Measurements from ENCODE around the gene ACAA1.
"Not testable (repeated sequence)": the region's sequence is repeated elsewhere in the genome, so short reads cannot be mapped to it uniquely, and the experiment has no call there.

Gene ACAA1

GRCh38 chr3:38097446-38098375 is 39.2 kb downstream of the ACAA1 start:
- Histone ChIP-seq H3K9me3 (ENCODE audit: low read depth, low read length) (no peaks in the 10 kb centered on the region), H3K4me3 (no peak overlapping the region), H3K27ac (no peak overlapping the region), H3K9ac (ENCODE audit: insufficient read length) (no peak overlapping the region), H3K36me3 (ENCODE audit: insufficient read depth, low read length) (no peaks in the 10 kb centered on the region)
- TF ChIP-seq EZH2 (IDR thresholded peaks at IDR 0.05) (no peak), FOXP2 (optimal IDR thresholded peaks at IDR 0.05; ENCODE audit: control extremely low read depth, extremely low read length, insufficient read depth) (no peak), POLR2AphosphoS5 (IDR thresholded peaks at IDR 0.05; ENCODE audit: borderline replicate concordance, low read depth, low read length) (no peak)
- DNase-seq (ENCODE audit: low read depth, low spot score) = no peak

GRCh38 chr3:38095669-38096483 is 41.1 kb downstream of the ACAA1 start:
- Histone ChIP-seq H3K9ac (ENCODE audit: insufficient read length) (no peak overlapping the region), H3K9me3 (ENCODE audit: low read depth, low read length) (no peaks in the 10 kb centered on the region), H3K27ac (no peak overlapping the region), H3K36me3 (ENCODE audit: insufficient read depth, low read length) (no peaks in the 10 kb centered on the region), H3K4me3 (no peak overlapping the region)
- DNase-seq (ENCODE audit: low read depth, low spot score) = no peak
- TF ChIP-seq FOXP2 (optimal IDR thresholded peaks at IDR 0.05; ENCODE audit: control extremely low read depth, extremely low read length, insufficient read depth) = no peak
- no peak for TF ChIP-seq EZH2 (IDR thresholded peaks at IDR 0.05)
- TF ChIP-seq POLR2AphosphoS5 (IDR thresholded peaks at IDR 0.05; ENCODE audit: borderline replicate concordance, low read depth, low read length) = no peak

GRCh38 chr3:38094999-38095398 is 41.9 kb downstream of the ACAA1 start:
- Histone ChIP-seq H3K36me3 (ENCODE audit: insufficient read depth, low read length) (no peaks in the 10 kb centered on the region), H3K9ac (ENCODE audit: insufficient read length) (no peak overlapping the region), H3K4me3 (no peak overlapping the region), H3K9me3 (ENCODE audit: low read depth, low read length) (no peaks in the 10 kb centered on the region), H3K27ac (no peak overlapping the region)
- TF ChIP-seq FOXP2 (optimal IDR thresholded peaks at IDR 0.05; ENCODE audit: control extremely low read depth, extremely low read length, insufficient read depth) (no peak), POLR2AphosphoS5 (IDR thresholded peaks at IDR 0.05; ENCODE audit: borderline replicate concordance, low read depth, low read length) (no peak), EZH2 (IDR thresholded peaks at IDR 0.05) (no peak)
- DNase-seq (ENCODE audit: low read depth, low spot score) = no peak

GRCh38 chr3:38090453-38090852 is 46.5 kb downstream of the ACAA1 start:
- Histone ChIP-seq H3K4me3 (no peak overlapping the region), H3K36me3 (ENCODE audit: insufficient read depth, low read length) (no peaks in the 10 kb centered on the region), H3K27ac (no peak overlapping the region), H3K9ac (ENCODE audit: insufficient read length) (no peak overlapping the region), H3K9me3 (ENCODE audit: low read depth, low read length) (no peaks in the 10 kb centered on the region)
- no peak for DNase-seq (ENCODE audit: low read depth, low spot score)
- TF ChIP-seq POLR2AphosphoS5 (IDR thresholded peaks at IDR 0.05; ENCODE audit: borderline replicate concordance, low read depth, low read length) = no peak
- TF ChIP-seq EZH2 (IDR thresholded peaks at IDR 0.05) = no peak
- no peak for TF ChIP-seq FOXP2 (optimal IDR thresholded peaks at IDR 0.05; ENCODE audit: control extremely low read depth, extremely low read length, insufficient read depth)

GRCh38 chr3:38089163-38089562 is 47.8 kb downstream of the ACAA1 start:
- H3K36me3 ChIP-seq (ENCODE audit: insufficient read depth, low read length) = no peaks in the 10 kb centered on the region
- no peak overlapping the region for H3K4me3 ChIP-seq
- H3K27ac ChIP-seq = no peak overlapping the region
- DNase-seq (ENCODE audit: low read depth, low spot score) = no peak
- TF ChIP-seq POLR2AphosphoS5 (IDR thresholded peaks at IDR 0.05; ENCODE audit: borderline replicate concordance, low read depth, low read length) = no peak
- TF ChIP-seq FOXP2 (optimal IDR thresholded peaks at IDR 0.05; ENCODE audit: control extremely low read depth, extremely low read length, insufficient read depth) = no peak
- TF ChIP-seq EZH2 (IDR thresholded peaks at IDR 0.05) = no peak
- no peaks in the 10 kb centered on the region for H3K9me3 ChIP-seq (ENCODE audit: low read depth, low read length)
- H3K9ac ChIP-seq (ENCODE audit: insufficient read length) = no peak overlapping the region

- Histone ChIP-seq H3K9ac (ENCODE audit: insufficient read length) (no peak overlapping the region), H3K27ac (no peak overlapping the region), H3K9me3 (ENCODE audit: low read depth, low read length) (no peaks in the 10 kb centered on the region), H3K4me3 (no peak overlapping the region), H3K36me3 (ENCODE audit: insufficient read depth, low read length) (no peaks in the 10 kb centered on the region)
- TF ChIP-seq EZH2 (IDR thresholded peaks at IDR 0.05) (no peak), FOXP2 (optimal IDR thresholded peaks at IDR 0.05; ENCODE audit: control extremely low read depth, extremely low read length, insufficient read depth) (no peak), POLR2AphosphoS5 (IDR thresholded peaks at IDR 0.05; ENCODE audit: borderline replicate concordance, low read depth, low read length) (no peak)
- DNase-seq (ENCODE audit: low read depth, low spot score) = no peak
These were observed 48.5 kb downstream of the ACAA1 start for GRCh38 chr3:38088126-38089078.

- H3K9me3 ChIP-seq (ENCODE audit: low read depth, low read length); DNase-seq (ENCODE audit: low read depth, low spot score); H3K9ac ChIP-seq (ENCODE audit: insufficient read length); H3K4me3 ChIP-seq; H3K27ac ChIP-seq; H3K36me3 ChIP-seq (ENCODE audit: insufficient read depth, low read length): not testable (repeated sequence)
These were observed 49.6 kb downstream of the ACAA1 start for GRCh38 chr3:38087278-38087677.

Measured in SK-N-MC (cell line).